Parathyroid adenoma (tissue), 2 donors: ENCODE results near the gene KLHL40.
A peak's percentile ranks its signal among the peaks of the same experiment; 100 is the strongest.

Source experiments
- H2AFZ ChIP-seq: fragments of 300-600 bp; sonication (generic); one replicate; pipeline ENCODE4 v1.7.0; 2017; ENCODE audit warnings: antibody characterized with exemption, mild to moderate bottlenecking
- H3K27ac ChIP-seq: fragments of 300-600 bp; sonication (generic); one replicate; pipeline ENCODE4 v1.7.0; 2017
- H3K27me3 ChIP-seq: fragments of 300-600 bp; sonication (generic); one replicate; pipeline ENCODE4 v1.7.0; 2017; ENCODE audit warnings: low read length; ENCODE audit not compliant: control insufficient read depth, insufficient read depth
- H3K36me3 ChIP-seq: fragments of 300-600 bp; sonication (generic); one replicate; pipeline ENCODE4 v1.7.0; 2017; ENCODE audit warnings: low read length; ENCODE audit not compliant: control insufficient read depth, insufficient read depth
- H3K4me1 ChIP-seq: fragments of 300-600 bp; sonication (generic); one replicate; pipeline ENCODE4 v1.7.0; 2017; ENCODE audit warnings: control low read depth
- H3K4me2 ChIP-seq: fragments of 300-600 bp; sonication (generic); one replicate; pipeline ENCODE4 v1.7.0; 2017; ENCODE audit warnings: low read length
- H3K4me3 ChIP-seq: fragments of 300-600 bp; sonication (generic); one replicate; pipeline ENCODE4 v1.7.0; 2017; ENCODE audit warnings: low read depth, low read length
- H3K79me2 ChIP-seq: fragments of 300-600 bp; sonication (generic); one replicate; pipeline ENCODE4 v1.7.0; 2017; ENCODE audit warnings: control low read depth
- H3K9ac ChIP-seq: fragments of 300-600 bp; sonication (generic); one replicate; pipeline ENCODE4 v1.7.0; 2017; ENCODE audit warnings: mild to moderate bottlenecking
- H3K9me3 ChIP-seq: fragments of 300-600 bp; sonication (generic); one replicate; pipeline ENCODE4 v1.7.0; 2017; ENCODE audit warnings: low read length; ENCODE audit not compliant: control insufficient read depth
- TF ChIP-seq, protein P1 (sequence below): fragments of 300-600 bp; sonication (generic); IDR thresholded peaks from one replicate; pipeline ENCODE4 v1.7.0; 2017; ENCODE audit warnings: antibody characterized with exemption, mild to moderate bottlenecking
- donor health status: primary hyperparathyroidism.

KLHL40 gene, protein sequence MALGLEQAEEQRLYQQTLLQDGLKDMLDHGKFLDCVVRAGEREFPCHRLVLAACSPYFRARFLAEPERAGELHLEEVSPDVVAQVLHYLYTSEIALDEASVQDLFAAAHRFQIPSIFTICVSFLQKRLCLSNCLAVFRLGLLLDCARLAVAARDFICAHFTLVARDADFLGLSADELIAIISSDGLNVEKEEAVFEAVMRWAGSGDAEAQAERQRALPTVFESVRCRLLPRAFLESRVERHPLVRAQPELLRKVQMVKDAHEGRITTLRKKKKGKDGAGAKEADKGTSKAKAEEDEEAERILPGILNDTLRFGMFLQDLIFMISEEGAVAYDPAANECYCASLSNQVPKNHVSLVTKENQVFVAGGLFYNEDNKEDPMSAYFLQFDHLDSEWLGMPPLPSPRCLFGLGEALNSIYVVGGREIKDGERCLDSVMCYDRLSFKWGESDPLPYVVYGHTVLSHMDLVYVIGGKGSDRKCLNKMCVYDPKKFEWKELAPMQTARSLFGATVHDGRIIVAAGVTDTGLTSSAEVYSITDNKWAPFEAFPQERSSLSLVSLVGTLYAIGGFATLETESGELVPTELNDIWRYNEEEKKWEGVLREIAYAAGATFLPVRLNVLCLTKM

DNA sequence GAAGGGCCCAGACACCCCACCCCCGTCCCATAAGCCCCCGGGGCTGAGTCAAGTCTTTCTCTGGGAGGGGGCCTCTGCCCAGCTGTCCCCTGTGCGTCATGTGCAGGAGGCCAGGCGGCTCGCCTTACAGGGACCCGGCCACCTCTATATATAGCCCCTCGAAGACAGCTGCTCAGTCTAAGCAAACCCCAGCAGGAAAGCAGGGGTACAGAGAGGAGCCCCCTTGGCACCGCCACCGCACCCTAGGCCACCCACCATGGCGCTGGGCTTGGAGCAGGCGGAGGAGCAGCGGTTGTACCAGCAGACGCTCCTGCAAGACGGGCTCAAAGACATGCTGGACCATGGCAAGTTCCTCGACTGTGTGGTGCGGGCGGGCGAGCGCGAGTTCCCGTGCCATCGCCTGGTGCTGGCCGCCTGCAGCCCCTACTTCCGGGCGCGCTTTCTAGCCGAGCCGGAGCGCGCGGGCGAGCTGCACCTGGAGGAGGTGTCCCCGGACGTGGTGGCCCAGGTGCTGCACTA, at the start of gene KLHL40:
KLHL40 (plus strand) TSS at position 175 of the 519 bp plus-strand sequence; CDS start at position 257, 82 bp downstream.
- Histone ChIP-seq H3K4me2 (no peak within 1 kb of the TSS), H3K27me3 (no peaks in the 10 kb centered on the region), H3K9me3 (no peaks in the 10 kb centered on the region), H2AFZ (peak within 1 kb of the TSS; percentile 75), H3K4me3 (no peak within 1 kb of the TSS), H3K9ac (no peak within 1 kb of the TSS), H3K4me1 (peaks cover 4% of the 10 kb centered on the region), H3K79me2 (no peaks in the 10 kb centered on the region), H3K27ac (no peak within 1 kb of the TSS), H3K36me3 (no peaks in the 10 kb centered on the region)
- TF ChIP-seq, protein P1, sequence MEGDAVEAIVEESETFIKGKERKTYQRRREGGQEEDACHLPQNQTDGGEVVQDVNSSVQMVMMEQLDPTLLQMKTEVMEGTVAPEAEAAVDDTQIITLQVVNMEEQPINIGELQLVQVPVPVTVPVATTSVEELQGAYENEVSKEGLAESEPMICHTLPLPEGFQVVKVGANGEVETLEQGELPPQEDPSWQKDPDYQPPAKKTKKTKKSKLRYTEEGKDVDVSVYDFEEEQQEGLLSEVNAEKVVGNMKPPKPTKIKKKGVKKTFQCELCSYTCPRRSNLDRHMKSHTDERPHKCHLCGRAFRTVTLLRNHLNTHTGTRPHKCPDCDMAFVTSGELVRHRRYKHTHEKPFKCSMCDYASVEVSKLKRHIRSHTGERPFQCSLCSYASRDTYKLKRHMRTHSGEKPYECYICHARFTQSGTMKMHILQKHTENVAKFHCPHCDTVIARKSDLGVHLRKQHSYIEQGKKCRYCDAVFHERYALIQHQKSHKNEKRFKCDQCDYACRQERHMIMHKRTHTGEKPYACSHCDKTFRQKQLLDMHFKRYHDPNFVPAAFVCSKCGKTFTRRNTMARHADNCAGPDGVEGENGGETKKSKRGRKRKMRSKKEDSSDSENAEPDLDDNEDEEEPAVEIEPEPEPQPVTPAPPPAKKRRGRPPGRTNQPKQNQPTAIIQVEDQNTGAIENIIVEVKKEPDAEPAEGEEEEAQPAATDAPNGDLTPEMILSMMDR, result no peak

DNA sequence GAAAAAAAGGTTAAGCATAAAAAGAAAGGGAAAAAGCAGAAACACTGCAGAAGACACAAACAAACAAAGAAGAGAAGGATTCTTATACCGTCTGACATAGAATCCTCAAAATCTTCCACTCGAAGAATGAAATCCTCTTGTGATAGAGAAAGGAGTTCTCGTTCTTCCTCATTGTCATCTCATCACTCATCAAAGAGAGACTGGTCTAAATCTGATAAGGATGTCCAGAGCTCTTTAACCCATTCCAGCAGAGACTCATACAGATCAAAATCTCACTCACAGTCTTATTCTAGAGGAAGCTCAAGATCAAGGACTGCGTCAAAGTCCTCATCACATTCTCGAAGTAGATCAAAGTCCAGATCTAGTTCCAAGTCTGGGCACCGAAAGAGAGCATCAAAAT, 48.3 kb upstream of the KLHL40 start:
- Histone ChIP-seq H3K4me1 (peaks cover 4% of the 10 kb centered on the region), H3K36me3 (no peaks in the 10 kb centered on the region), H3K27me3 (no peaks in the 10 kb centered on the region), H2AFZ (no peak overlapping the region), H3K4me2 (no peak overlapping the region), H3K9me3 (no peaks in the 10 kb centered on the region), H3K4me3 (no peak overlapping the region), H3K27ac (no peak overlapping the region), H3K9ac (no peak overlapping the region), H3K79me2 (no peaks in the 10 kb centered on the region)
- TF ChIP-seq, protein P1, result no peak

DNA sequence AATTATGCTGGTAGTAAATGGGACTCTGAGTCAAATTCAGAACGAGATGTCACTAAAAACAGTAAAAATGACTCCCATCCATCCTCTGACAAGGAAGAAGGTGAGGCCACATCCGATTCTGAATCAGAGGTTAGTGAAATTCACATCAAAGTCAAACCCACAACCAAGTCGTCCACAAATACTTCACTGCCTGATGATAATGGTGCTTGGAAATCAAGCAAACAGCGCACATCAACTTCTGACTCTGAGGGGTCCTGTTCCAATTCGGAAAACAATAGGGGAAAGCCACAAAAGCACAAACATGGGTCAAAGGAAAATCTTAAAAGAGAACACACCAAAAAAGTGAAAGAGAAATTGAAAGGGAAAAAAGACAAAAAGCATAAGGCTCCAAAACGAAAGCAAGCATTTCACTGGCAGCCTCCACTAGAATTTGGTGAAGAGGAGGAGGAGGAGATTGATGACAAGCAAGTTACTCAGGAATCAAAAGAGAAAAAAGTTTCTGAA, 46.9 kb upstream of the KLHL40 start:
- Histone ChIP-seq H3K4me3 (no peak overlapping the region), H3K4me1 (peaks cover 4% of the 10 kb centered on the region), H3K27ac (peak overlapping the region; percentile 13), H3K9me3 (no peaks in the 10 kb centered on the region), H3K4me2 (no peak overlapping the region), H3K27me3 (no peaks in the 10 kb centered on the region), H3K36me3 (no peaks in the 10 kb centered on the region), H3K79me2 (no peaks in the 10 kb centered on the region), H2AFZ (no peak overlapping the region), H3K9ac (no peak overlapping the region)
- TF ChIP-seq, protein P1, result no peak

DNA sequence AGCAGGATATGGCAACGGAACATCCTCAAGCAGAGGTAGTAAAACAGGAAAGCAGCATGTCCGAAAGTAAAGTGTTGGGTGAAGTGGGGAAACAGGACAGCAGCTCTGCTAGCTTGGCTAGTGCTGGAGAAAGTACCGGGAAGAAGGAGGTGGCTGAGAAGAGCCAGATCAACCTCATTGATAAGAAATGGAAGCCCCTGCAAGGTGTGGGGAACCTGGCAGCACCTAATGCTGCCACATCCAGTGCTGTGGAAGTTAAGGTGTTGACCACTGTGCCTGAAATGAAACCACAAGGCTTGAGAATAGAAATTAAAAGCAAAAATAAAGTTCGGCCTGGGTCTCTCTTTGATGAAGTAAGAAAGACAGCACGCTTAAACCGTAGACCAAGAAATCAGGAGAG, 46.1 kb upstream of the KLHL40 start:
- Histone ChIP-seq H3K79me2 (no peaks in the 10 kb centered on the region), H3K27me3 (no peaks in the 10 kb centered on the region), H3K36me3 (no peaks in the 10 kb centered on the region), H3K4me3 (no peak overlapping the region), H3K9ac (no peak overlapping the region), H3K4me1 (peaks cover 4% of the 10 kb centered on the region), H3K27ac (peak overlapping the region; percentile 12), H3K9me3 (no peaks in the 10 kb centered on the region), H2AFZ (no peak overlapping the region), H3K4me2 (no peak overlapping the region)
- TF ChIP-seq, protein P1, result no peak
